Spleen (tissue), 11 donors: Measurements from ENCODE around the gene TUBGCP2. TPM values are rescaled to one million over a fixed set of nuclear protein-coding genes. Genes with fewer than 3 reads are reported as not detected.

Source experiments
- DNase-seq: peaks from one replicate; pipeline ENCODE4 v3.0.0-alpha.2; 2020
- H3K27ac ChIP-seq, 8 donors: fragments of 200-600 bp; sonication (generic) in 7 of 8; 1 replicate in 4 of 8; 2 replicates in 4 of 8; pipeline versions ENCODE4 v1.5.0 to v1.8.0; 2016 to 2021; ENCODE audit warnings: inconsistent platforms in 4 of 8, mild to moderate bottlenecking in 4 of 8, moderate library complexity in 1 of 8
- H3K27me3 ChIP-seq, 7 donors: fragments of 200-600 bp; sonication (generic) in 6 of 7; replicated peaks in 1 of 7; 1 replicate in 4 of 7; 2 replicates in 3 of 7; pipeline versions ENCODE4 v1.5.0 to v1.8.0; 2016 to 2021; ENCODE audit warnings: inconsistent platforms in 3 of 7, mild to moderate bottlenecking in 1 of 7
- H3K36me3 ChIP-seq, 6 donors: fragments of 200-600 bp; sonication (generic) in 5 of 6; 1 replicate in 4 of 6; 2 replicates in 2 of 6; pipeline versions ENCODE4 v1.5.0 to v1.8.0; 2016 to 2021; ENCODE audit warnings: inconsistent platforms in 2 of 6
- H3K4me1 ChIP-seq, 6 donors: fragments of 200-600 bp; sonication (generic) in 5 of 6; 1 replicate in 3 of 6; 2 replicates in 3 of 6; pipeline versions ENCODE4 v1.5.0 to v1.8.0; 2016 to 2021; ENCODE audit warnings: inconsistent platforms in 3 of 6
- H3K4me3 ChIP-seq, 8 donors: fragments of 200-600 bp; sonication (generic) in 7 of 8; 1 replicate in 4 of 8; 2 replicates in 4 of 8; pipeline versions ENCODE4 v1.5.0 to v1.8.0; 2016 to 2021; ENCODE audit warnings: inconsistent platforms in 4 of 8, mild to moderate bottlenecking in 4 of 8, moderate library complexity in 2 of 8
- H3K9me3 ChIP-seq, 8 donors: fragments of 200-600 bp; sonication (generic) in 7 of 8; 1 replicate in 4 of 8; 2 replicates in 4 of 8; pipeline versions ENCODE4 v1.5.0 to v1.8.0; 2016 to 2021; ENCODE audit warnings: inconsistent platforms in 4 of 8
- POLR2A ChIP-seq, 3 donors: fragments of 450-650 bp; IDR thresholded peaks; one replicate each; pipeline ENCODE4 v1.5.1; 2017; ENCODE audit warnings: antibody characterized with exemption in 3 of 3, mild to moderate bottlenecking in 1 of 3
- POLR2AphosphoS5 ChIP-seq, 3 donors: sonication (generic); formaldehyde crosslinking; IDR thresholded peaks; one replicate each; pipeline ENCODE4 v1.5.1; 2017; ENCODE audit warnings: antibody characterized with exemption in 3 of 3
- WGBS, 5 donors: extraction: QIAGEN DNeasy Blood & Tissue Kit in 3 of 5; methylation state at CpG; one replicate each; pipeline versions ENCODE4 v1.1.5 to v1.1.7; 2013 to 2018; 5-methylcytosine and 5-hydroxymethylcytosine counted together
- intact Hi-C: fragments of 100-400 bp; cut with DNase I; formaldehyde crosslinking; loops from one replicate; pipeline ENCODE4 v1.15.0; 2023; ENCODE audit warnings: low total_unique reads
- polyA plus RNA-seq, 3 donors: library from polyadenylated mRNA; stranded (reverse); fragments of 200-250 nt; gene quantifications; one replicate each; pipeline ENCODE4 v1.2.1, GENCODE V29; 2013
- total RNA-seq, 7 donors: library from RNA; depleted of rRNA in 3 of 7; stranded (reverse); fragments of >200 nt in 3 of 7; fragmentation: NEBNext Ultra II Directional in 4 of 7; extraction: Animal tissue kit (Norgen Biotek cat#: 25700) in 4 of 7; gene quantifications; one replicate each; pipeline versions ENCODE4 v1.1.0 to v1.2.1, GENCODE V29; 2016 to 2021
- TF ChIP-seq, protein P1 (sequence below), 11 experiments: fragments of 200-600 bp in 7 of 11; fragments of 450-650 bp in 4 of 11; sonication (generic) in 4 of 11; IDR thresholded peaks in 8 of 11; conservative IDR thresholded peaks in 3 of 11; 1 replicate in 7 of 11; 2 replicates in 4 of 11; pipeline versions ENCODE4 v1.4.0 to v1.8.0; 2016 to 2021; ENCODE audit warnings: antibody characterized with exemption in 11 of 11, inconsistent platforms in 4 of 11, mild to moderate bottlenecking in 1 of 11
- donor health status: healthy with polysubstance abuse.
- donor health status: DM: no; HTN: no; CAD: no; lungs with moderate emphysema.
- donor health status: DM: no; HTN: no; CAD: no.
- donor health status: Bipolar disorder and iron deficiency.
- donor health status: healthy.
- donor health status: DM: no; HTN: no; CAD: no.
- donor health status: DM: yes; HTN: yes; CAD: no.

TUBGCP2 gene
- total and polyA plus RNA-seq, 10 donors = 40.2 to 201 (median 57.6) TPM

DNA sequence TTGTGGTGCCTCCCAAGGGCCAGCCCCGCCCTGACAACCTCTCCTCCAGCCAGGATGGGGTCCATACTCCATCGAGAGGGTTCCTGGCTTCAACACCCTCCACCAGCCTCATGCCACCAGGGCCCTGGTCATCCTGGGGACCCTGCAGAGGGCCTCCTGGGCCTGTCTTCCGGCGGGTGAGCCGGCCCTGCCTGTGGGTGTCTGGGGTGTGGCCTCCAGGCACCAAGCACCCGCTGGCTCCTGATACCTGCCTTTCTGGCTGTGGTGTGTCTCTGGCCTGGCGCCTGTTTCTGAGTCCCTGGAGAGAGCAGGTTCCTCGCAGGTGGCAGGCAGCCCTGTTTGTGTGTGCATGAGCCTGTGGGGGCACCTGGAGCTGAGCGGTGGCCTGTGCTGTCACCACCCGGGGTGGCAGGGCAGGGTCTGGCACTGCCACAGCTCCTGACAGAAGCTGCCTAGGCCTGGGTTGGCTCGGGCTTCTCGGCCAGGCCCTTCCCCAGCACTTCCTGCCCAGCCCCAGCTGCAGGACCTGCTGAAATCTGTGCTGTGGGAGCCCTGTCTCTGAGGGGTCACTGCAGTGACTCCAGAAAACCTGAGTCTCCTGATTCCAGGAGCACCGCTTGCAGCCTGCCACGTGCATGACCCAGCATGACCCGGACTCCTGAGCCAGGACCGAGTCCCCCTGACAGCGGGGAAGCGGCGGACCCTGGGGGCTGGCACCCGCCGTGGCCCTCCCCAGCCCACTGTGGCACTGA, 50.4 kb downstream of the TUBGCP2 start:
- WGBS, 5 donors = 36 to 44% (median 38%) methylated on average over 12 to 21 of the region's 21 CpGs; no CpG with 5 or more reads in 1 of the 5 donors
- DNase-seq = peak; percentile 90
- TF ChIP-seq POLR2A (IDR thresholded peaks at IDR 0.05) (no peak), POLR2AphosphoS5 (IDR thresholded peaks at IDR 0.05) (no peak)
- TF ChIP-seq, protein P1, sequence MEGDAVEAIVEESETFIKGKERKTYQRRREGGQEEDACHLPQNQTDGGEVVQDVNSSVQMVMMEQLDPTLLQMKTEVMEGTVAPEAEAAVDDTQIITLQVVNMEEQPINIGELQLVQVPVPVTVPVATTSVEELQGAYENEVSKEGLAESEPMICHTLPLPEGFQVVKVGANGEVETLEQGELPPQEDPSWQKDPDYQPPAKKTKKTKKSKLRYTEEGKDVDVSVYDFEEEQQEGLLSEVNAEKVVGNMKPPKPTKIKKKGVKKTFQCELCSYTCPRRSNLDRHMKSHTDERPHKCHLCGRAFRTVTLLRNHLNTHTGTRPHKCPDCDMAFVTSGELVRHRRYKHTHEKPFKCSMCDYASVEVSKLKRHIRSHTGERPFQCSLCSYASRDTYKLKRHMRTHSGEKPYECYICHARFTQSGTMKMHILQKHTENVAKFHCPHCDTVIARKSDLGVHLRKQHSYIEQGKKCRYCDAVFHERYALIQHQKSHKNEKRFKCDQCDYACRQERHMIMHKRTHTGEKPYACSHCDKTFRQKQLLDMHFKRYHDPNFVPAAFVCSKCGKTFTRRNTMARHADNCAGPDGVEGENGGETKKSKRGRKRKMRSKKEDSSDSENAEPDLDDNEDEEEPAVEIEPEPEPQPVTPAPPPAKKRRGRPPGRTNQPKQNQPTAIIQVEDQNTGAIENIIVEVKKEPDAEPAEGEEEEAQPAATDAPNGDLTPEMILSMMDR (IDR thresholded peaks at IDR 0.05 in 8 of 11, conservative IDR thresholded peaks at IDR 0.05 in 3 of 11) = no peak
- Histone ChIP-seq H3K4me1 (peaks cover 29 to 70% (median 57%) of the 10 kb centered on the region in 6 donors), H3K27me3 (peaks cover 0 to 14% (median 0%) of the 10 kb centered on the region in 7 donors), H3K9me3 (no peaks in the 10 kb centered on the region), H3K4me3 (peak overlapping the region in 4 of 8 donors; percentile 12 to 54 (median 21)), H3K36me3 (peaks cover 0 to 9% (median 2%) of the 10 kb centered on the region in 6 donors), H3K27ac (peak overlapping the region; percentile 45 to 89 (median 71))
- intact Hi-C loops = loop anchor here (10.0 kb wide), 1 partner anchor 113 kb away; no protein-coding TSS in a partner anchor

- Histone ChIP-seq H3K4me3 (peak overlapping the region in 6 of 8 donors; percentile 1 to 54 (median 17)), H3K27ac (peak overlapping the region in 7 of 8 donors; percentile 61 to 89 (median 71)), H3K27me3 (peaks cover 0 to 14% (median 0%) of the 10 kb centered on the region in 7 donors), H3K36me3 (peaks cover 0 to 3% (median under 1%) of the 10 kb centered on the region in 6 donors), H3K9me3 (no peaks in the 10 kb centered on the region), H3K4me1 (peaks cover 29 to 65% (median 52%) of the 10 kb centered on the region in 6 donors)
- TF ChIP-seq, protein P1 (IDR thresholded peaks at IDR 0.05 in 8 of 11, conservative IDR thresholded peaks at IDR 0.05 in 3 of 11) = peak in 7 of 11 experiments; percentile 6 to 50 (median 43)
- peak; percentile 52 to 79 (median 59) for TF ChIP-seq POLR2AphosphoS5 (IDR thresholded peaks at IDR 0.05)
- no peak for TF ChIP-seq POLR2A (IDR thresholded peaks at IDR 0.05)
- intact Hi-C loops = loop anchor here (10.0 kb wide), 1 partner anchor 113 kb away; no protein-coding TSS in a partner anchor
- WGBS, 5 donors = 3 to 11% (median 6%) methylated on average over 18 to 27 of the region's 27 CpGs
- DNase-seq = peak; percentile 92
Measured at GRCh38 chr10:133257489-133258065, 51.1 kb downstream of the TUBGCP2 start.

GRCh38 chr10:133255323-133255722, 53.3 kb downstream of the TUBGCP2 start:
- intact Hi-C loops = loop anchor here (10.0 kb wide), 1 partner anchor 111 kb away; no protein-coding TSS in a partner anchor
- Histone ChIP-seq H3K27ac (no peak overlapping the region), H3K27me3 (peaks cover 0 to 28% (median 0%) of the 10 kb centered on the region in 7 donors), H3K9me3 (no peaks in the 10 kb centered on the region), H3K4me1 (peaks cover 29 to 46% (median 35%) of the 10 kb centered on the region in 6 donors), H3K4me3 (no peak overlapping the region), H3K36me3 (no peaks in the 10 kb centered on the region)
- DNase-seq = no peak
- whole genome bisulfite sequencing, 5 donors = 90 to 96% (median 94%) methylated on average over 13 to 15 of the region's 15 CpGs
- TF ChIP-seq, protein P1 (IDR thresholded peaks at IDR 0.05 in 8 of 11, conservative IDR thresholded peaks at IDR 0.05 in 3 of 11) = no peak
- TF ChIP-seq POLR2AphosphoS5 (IDR thresholded peaks at IDR 0.05) = no peak
